Activated T-cell treated with anti-CD3 and anti-CD28 coated beads, Interleukin-2, amount 50 U/mL, for 48 hours (primary cell): ENCODE measurements around the gene ZNF426.

Experiments used
- DNase-seq, 2 experiments: peaks; one replicate each; pipeline ENCODE4 v3.0.0-alpha.2; 2020

Gene ZNF426

GRCh38 chr19:9494096-9494495, 44.3 kb downstream of the ZNF426 start:
- DNase-seq = no peak

- no peak for DNase-seq
These were observed 51.4 kb downstream of the ZNF426 start for GRCh38 chr19:9487016-9487415.

DNA sequence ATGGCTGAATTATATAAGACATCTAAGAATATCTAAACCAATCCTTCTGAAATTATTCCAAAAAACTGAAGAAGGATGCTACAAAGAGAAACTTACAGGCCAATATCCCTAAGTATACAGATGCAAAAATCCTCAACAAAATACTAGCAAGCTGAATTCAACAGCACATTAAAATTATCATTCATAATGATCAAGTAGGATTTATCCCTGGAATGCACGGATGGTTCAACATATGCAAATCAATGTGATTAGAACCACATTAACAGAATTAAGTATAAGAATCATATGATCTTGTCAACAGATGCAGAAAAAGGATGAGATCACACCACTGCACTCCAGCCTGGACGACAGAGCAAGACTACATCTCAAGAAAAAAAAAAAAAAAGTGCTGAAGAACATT, 53.3 kb downstream of the ZNF426 start:
- DNase-seq = no peak

- DNase-seq = no peak
These were observed 63.5 kb downstream of the ZNF426 start for GRCh38 chr19:9474975-9475374.
